ENCODE data around the gene SLC22A23. TPM values are rescaled to one million over a fixed set of nuclear protein-coding genes. Genes with fewer than 3 reads are reported as not detected.
"Not testable (repeated sequence)": the region's sequence is repeated elsewhere in the genome, so short reads cannot be mapped to it uniquely, and the experiment has no call there.

SLC22A23 gene
- polyA plus RNA-seq, 1 donor, result 2.4 TPM

DNA sequence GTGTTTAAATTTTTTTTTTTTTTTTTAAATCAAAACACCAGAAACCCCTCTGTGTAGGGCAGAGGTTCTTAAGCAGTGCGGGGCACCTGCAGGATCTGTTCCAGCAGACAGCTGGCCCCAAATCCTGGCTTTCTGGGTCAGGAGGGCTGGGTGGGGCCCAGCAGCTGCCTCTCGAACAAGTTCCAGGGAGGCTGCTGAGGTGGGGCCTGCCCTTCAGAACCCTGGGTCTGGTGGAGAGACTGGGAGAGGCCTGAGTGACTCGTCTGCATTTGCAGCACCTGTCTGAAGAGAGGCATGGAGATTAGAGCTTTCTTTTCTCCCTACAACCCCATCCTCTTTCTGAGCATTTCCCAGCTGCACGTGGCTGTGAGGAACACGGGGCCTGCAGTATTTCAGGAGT is 189.7 kb downstream of the SLC22A23 start:
- no peak for DNase-seq (ENCODE audit: low read depth)

DNA sequence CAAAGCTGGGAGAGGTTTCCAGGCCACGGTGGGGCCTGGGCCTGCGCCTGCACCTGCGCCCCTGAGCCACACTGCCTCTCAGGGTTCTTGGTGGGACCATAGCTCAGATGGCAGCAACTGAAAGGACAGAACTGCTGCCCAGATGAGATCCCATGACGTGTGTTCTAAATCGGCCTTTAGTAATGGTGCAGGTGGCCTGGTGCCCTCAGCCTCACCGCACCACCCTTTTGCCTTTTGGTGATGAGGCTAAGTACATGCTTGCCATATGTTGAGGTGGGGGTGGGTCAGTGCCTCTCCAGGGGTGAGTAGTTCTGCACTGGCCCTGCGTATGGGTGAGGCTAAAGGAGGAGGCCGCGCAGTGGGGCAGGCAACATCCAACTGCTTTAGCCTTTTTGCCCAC is 190.7 kb downstream of the SLC22A23 start:
- no peak for DNase-seq (ENCODE audit: low read depth)

DNA sequence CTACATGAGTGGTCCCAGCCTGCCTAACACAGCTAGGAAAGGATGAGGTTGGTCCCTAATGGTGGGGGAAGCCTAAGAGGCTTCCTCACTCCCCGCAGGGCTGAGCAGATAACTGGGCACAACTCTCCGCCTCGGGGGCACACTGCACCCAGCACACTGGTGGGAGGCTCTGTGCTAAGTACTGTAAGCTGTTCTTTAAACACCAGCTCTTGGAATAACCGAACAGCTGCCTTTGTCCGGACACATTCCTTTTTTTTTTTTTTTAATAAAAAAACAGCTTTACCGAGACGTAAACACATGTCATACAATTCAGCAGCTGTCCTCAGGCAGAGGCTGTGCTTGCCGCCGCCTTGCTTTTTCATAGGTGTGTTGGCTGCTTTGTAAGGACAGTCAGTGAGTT is 191.2 kb downstream of the SLC22A23 start:
- DNase-seq (ENCODE audit: low read depth), result no peak

DNA sequence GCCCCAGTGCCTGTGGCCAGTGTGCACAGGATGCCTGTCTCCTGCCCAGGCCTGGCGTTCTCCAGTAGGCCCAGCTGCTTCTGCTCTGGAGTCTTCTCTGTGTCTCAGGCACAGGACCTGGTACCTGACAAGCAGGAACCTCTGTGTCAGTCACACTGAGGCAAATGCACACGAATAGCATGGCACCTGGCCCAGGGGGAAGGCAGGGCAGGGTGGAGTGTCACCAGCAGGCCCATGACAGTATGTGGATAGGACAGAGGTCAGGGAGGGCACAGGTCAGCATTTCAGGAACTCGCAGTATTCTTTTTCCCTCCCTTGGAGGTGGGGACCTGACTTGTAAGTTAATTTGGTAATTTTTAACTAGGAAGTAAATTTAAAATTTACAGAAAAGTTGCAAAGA is 192.5 kb downstream of the SLC22A23 start:
- no peak for DNase-seq (ENCODE audit: low read depth)

DNA sequence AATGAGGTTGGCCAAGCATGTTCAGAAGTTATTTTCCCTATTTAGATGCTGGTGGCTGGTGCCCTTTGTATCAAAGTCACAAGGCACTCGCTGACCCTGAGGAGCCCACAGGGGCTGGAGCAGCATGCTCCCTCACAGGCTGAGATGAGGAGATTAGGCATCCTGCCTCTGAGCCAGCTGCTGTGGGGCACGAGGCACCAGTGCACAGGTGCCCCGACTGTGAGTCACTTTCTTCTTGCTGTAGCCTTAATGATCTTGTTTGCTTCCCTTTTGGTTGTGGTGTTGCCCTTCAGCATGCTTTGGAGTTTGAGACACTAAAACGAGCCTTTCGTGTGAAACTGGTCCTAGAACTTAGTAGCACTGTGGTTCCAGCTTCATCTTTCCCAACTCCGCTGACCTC is 193.8 kb downstream of the SLC22A23 start:
- DNase-seq (ENCODE audit: low read depth), result no peak

DNA sequence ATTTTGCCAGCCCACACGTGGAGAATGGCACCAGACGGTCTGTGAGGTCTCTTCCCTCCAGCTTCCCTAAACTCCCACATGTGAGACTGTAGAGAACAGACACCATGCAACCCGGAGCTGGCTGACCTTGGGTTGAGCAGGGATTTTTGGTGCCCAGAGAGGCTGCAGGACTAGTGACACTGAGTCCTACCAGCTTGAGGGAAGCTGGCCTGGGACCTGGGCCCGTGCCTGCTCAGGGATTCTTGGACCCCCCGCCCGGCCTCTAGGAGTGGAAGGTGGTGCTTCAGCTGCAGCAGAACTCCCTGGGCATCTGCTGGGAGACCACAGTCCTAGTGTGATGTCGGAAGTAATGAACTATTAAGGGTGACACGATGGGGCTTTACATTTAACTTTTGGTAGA is 194.9 kb downstream of the SLC22A23 start:
- DNase-seq (ENCODE audit: low read depth), result no peak

DNA sequence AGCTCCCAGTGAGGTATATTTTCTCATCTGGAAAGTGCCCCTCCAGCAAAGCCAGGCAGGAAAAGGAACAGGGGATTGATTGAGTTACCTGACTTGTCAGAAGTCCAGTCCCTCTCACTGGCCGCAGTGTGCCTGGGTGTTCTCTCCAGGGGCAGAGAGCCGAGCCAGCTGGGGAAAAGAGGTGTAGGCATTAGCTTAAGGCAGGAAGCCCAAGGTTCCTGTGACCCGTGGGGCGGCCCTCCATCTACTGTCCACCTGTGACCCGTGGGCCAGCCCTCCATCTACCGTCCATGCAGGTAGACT is 195.4 kb downstream of the SLC22A23 start:
- DNase-seq (ENCODE audit: low read depth), result no peak

DNA sequence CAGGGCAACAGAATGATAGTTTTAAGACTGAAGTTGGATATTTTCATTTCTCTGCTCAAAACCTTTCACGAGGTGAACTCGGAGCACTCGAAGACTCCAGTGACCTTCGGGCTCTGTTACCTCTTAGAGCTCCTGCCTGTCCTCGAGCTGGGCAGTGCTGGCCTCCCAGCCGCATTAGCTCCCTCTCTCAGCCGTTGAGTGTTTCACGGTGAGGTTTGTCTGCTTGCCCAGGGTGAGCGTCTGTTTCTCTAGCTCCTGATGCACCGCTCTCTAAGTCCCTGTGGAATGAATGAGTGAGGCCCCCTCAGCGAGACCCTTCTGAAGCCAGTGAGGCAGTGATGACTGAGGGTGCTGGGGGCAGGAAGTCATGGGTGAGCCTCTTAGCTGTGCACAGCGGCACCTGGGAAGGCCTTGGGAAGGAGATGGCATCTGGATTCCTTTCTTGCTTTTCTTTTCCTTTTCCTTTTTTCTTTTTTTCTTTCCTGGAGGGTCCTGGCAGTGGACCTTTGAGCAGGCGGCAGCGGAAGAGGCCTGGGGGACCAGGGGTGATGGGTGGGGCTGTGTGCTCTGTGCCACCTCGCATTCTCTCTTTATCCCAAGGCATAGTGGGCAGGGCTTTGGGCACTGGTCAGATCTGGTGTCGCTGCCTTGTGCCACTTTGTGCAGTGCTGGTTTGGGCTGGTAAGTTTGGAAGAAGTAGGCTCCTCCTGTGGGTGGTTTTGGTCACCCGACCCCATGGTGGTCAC is 195.9 kb downstream of the SLC22A23 start:
- DNase-seq (ENCODE audit: low read depth), result no peak

DNA sequence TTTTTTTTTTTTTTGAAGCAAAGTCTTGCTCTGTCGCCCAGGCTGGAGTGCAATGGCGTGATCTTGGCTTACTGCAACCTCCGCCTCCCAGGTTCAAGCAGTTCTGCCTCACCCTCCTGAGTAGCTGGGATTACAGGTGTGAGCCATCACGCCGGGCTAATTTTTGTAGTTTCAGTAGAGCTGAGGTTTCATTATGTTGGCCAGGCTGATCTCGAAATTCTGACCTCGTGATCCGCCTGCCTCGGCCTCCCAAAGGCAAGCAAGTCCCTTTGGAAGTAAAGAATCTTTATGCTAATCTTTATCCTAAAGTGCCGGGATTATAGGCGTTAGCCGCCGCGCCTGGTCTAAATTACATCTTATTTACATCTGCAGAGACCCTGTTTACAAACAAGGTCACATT is 196.6 kb downstream of the SLC22A23 start:
- DNase-seq (ENCODE audit: low read depth), result no peak

DNA sequence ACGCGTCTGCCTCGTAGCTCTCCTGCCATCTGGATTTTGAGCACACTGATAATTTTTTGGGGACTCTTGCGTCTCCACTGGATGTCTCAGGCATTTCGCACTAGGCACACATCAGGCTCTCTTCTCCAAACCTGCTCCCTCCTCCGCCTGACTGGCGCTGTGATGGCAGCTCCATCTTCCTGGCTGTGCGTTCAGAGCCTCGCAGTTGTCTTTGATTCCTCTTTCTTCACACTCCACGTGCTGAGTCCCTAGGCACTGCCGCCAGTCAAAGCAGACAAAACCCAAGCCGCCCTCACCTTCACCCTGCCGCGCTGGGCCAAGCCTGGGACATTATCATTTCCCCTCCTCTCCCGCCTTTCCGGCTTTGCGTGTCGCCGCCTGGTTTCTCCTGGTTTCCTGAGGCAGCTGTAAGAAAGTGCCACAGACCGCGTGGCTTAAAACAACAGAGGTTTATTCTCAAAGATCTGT is 197.3 kb downstream of the SLC22A23 start:
- DNase-seq (ENCODE audit: low read depth), result no peak

DNA sequence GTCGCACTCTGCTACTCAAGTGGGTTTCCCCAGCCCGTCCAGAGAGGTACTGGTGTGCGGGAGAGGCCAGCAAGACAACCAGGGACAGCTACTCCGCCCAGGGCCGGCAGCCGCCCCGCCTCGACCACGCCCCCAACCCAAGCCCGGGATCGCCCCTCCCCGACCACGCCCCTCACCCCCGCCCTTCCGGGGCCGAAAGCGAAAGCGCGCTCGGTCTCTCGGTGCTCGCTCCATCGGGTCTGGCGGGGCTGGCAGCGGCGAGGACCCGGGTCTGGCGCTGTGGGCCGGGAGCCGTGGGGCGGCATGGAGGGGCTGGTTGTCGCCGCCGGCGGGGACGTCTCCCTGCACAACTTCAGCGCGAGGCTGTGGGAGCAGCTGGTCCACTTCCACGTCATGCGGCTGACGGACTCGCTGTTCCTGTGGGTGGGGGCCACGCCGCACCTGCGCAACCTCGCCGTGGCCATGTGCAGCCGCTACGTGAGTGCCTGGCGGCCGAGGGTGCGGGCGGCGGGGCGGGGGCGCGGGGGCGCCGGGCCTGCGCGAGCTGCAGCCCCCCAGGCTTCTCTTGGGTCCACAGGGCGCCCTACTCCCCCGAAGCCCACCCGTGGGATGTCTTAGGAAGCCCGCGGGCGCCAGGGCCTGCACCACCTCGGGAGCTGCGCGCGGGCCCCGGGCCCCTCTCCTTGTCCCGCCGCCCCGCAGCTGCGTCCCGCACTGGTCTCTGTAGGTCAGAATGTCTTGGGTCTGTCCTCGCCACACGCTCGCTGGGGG is 197.9 kb downstream of the SLC22A23 start, which contains the start of gene PSMG4:
PSMG4 (plus strand) TSS at position 228 of the 771 bp plus-strand sequence; CDS start at position 304, 76 bp downstream.
- peak; percentile 53 for DNase-seq (ENCODE audit: low read depth)

DNA sequence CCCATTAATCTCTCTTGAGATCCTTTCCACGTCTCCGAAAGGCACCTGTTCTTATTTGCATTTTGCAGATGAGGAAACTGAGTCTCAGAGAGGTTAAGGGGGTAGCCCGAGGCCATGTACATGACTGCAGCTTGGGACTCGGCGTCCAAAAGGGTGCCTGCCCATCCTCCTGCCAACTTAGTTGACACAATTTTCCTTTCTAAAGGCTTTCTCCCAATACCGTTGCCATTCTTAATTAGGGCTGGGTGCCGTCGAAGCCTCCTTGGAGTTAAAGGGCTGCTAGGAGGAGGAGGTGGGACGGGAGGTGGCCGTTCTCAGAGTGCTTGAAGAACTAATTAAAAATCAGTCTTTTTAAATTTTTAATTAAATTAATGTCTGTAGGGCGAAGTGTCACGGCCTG is 198.6 kb downstream of the SLC22A23 start:
- DNase-seq (ENCODE audit: low read depth), result no peak

DNA sequence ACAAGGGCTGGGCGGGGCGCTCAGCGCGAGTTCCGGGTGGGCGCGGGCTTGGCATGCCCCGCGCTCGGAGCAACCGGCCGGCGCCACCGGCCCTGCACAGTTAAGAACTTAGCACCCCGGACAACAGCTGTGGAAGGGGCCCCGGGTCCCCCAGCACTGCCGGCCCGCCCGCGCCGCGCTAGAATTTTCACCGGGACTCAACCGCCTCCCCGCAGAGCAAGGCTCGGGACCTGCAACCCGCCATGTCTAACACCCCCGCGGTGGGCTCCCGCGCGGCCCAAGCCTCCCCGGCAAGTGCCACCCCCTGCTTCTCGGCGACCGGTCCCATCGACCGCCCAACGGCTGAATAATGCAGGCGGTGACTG is 203.3 kb downstream of the SLC22A23 start:
- no peak for DNase-seq (ENCODE audit: low read depth)

DNA sequence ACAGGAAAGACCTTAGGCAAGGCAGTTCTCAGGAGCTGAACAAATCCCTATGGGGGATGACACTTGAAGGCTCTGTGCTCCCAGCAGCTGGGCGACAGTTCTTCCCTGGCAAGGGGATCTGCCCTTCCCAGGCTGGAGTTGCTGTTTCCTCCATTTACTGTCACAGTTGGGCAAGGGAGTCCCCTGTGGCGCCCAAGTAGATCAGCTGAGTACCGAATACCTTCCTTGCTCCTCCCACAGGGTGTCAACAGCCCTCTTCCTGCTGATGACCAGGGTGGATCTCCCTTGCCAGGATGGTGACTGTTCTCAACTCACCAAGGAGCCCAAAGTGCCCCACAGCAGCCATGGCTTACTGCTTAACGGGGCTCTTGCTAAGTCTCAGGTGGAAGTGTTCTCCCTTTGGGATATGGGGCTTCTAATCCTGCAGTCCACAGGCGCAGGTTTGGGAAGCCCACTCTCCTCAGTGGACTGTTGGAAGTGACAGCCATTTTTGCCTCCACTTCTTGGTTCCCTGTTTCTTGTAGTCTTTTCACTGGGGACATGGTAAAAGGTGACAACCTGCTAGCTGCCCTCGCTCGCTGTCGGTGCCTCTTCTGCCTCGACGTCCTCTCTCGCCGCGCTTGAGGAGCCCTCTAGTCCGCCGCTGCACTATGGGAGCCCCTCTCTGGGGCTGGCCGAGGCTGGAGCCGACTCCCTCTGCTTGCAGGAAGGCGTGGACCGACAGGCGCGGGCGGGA is 203.8 kb downstream of the SLC22A23 start:
- DNase-seq (ENCODE audit: low read depth), result no peak

DNA sequence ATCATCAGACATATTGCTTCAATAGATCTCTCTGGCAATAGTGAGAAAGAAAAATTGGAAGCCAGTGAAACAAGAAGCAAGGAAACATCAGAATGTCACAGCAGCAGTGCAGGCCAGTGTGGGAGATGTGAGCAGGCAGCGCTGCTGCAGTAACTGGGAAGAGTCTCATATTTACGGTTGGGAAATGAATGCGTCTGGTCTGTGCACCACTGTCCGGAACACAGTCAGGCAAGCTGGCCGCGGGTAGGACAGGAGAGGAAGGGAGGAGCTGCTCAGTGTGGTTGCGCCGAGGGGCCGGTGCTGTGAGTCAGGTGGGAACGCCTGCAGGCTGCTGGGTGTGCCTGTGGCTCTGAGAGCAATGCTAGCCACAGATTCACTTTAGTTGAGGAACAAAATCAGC is 204.5 kb downstream of the SLC22A23 start:
- DNase-seq (ENCODE audit: low read depth), result no peak

DNA sequence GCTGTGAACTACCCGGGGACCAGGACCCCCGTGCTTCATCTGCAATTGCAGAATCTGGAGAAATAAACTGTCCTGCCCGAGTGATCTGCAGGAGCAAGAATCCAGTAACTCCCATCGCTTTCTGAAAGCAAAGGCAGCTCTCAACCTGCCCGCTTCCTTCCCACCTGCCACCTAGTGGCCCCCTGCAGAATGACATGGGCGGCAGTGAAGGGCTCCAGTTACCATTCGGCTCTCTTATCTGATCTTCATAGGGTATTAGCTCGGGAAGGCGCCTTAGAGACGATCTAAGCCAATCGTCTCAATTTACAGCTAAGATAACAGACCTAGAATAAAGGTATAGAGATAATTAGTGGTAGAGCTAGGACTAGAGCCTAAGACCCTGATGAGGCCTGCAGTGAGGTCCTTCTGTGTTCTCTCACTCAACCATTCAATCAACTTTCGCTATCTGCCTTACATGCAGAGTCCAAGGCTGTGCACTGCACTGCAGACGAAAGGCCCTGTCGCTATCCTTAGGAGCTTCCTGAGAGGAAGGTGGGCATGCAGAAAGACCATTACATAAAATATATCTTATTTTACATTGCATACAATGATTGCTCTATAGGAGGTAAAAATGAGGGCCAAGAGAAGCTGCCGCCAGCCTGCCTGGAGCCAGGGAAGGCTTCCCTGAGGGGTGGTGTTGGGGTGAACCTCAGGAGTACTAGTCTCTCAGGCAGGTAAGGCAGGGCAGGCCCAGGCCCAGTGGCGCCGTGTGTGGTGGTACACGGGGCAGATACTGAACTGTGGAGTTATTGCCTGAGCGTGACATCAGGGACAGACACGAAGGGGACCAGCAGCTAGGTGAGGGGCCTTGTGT is 205.2 kb downstream of the SLC22A23 start:
- no peak for DNase-seq (ENCODE audit: low read depth)

DNA sequence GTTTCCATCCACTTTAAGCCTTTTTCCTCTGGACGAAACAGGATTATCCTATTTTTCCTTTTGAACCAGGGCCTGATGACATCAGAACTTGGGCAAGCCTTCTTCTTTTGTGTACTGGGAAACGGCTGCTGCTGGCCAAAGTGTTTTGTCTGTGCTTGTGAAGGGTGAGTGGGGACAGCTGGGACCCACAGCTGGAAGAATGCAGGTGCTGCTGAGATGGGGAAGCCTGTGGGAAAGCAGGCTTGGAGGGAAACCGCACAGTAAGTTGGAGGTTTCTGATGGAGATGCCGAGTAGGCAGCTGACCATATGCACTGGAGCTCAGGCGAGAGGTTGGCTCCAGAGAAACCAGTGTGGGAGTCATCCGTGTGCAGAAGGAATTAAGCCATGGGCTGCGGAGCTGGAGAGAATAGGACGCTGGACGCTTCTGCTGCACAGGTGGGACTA is 206.6 kb downstream of the SLC22A23 start:
- DNase-seq (ENCODE audit: low read depth), result peak; percentile 86

DNA sequence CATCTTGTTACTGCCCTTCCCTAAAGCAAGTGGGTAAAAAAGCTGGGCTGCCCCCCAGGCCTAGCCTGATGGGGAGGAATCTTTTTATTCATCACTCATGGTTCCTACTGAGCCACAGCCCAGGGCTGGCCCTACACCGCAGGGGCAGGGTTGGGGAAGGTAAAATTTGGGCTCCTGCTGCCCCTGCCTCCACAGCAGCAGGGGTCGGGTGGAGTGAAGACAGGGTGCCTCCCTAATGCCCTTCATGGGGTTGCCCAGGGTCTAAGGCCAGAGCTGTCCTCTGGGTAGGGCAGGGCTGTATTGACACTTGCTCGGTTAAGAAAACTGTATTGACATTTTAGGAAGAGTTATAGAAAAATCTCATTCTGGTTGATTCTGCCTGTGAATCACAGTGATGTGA is 207.0 kb downstream of the SLC22A23 start:
- DNase-seq (ENCODE audit: low read depth), result no peak

DNA sequence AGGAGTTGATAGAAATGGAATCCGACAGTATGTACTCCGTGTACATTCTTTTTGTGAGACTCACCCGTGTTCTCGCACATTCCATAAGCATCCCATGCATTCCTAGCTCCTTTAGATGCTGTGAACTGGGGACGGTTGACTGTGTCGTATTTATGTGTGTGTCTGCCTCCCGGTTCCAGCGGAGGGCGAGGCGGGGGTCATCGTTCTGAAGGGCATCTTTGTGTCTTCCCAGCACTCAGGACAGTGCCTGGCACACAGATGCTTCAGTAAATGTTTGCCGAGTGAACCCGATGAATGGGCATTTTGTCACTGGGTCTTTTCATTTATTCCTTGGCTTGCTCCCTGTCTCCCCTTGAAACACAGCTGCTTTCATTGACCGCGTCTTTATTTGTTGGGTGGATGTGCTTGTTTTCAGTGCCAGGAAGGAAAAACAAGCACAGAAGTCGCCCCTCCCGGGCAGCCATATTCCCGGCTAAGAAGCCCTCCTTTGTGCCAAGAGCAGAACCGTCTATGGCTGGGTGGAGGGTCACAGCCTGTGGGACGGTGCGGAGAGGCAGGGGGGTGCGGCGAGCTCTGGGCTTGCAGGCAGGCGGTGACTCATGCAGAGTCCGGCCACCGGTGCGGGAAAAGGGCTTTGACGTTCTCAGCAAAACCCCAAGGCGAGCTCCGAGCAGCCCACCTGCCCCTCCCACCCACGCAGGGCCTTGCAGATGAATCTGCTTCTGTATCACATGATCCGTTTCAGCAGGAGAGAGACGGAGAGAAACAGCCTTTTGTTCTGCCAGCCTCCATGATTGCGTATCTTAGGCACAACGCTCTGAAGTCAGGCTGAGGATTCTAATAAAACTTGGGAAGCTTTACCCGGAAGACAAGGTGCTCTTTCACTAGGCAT is 209.3 kb downstream of the SLC22A23 start:
- no peak for DNase-seq (ENCODE audit: low read depth)

DNA sequence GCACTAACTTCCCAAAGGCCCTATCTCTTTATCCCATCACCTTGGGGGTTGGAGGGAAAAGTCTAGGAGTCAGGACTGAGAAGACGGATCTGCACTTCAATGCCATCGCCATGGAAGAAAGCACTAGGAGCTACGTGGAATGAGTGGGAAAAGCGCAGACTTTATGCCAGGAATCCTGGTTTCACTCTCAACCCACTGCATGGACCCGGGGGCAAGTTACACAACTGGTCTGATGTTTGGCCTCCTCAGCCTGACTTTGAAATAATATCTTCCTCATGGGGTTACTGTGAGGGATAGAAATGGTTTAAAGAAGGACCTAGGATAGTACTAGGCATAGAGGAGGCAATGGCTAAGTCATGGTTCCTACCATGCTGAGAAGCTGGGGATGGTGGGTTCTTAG is 211.6 kb downstream of the SLC22A23 start:
- DNase-seq (ENCODE audit: low read depth), result no peak

DNA sequence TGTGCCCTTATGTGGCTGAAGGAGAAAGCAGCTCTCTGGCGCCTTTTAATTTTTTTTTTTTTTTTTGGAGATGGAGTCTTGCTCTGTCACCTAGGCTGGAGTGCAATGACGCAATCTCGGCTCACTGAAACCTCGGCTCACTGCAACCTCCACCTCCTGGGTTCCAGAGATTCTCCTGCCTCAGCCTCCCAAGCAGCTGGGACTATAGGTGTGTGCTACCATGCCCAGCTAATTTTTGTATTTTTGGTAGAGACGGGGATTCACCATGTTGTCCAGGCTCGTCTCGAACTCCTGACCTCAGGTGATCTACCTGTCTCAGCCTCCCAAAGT is 212.1 kb downstream of the SLC22A23 start:
- DNase-seq (ENCODE audit: low read depth), result not testable (repeated sequence)

All from forelimb muscle (tissue), 1 donor.